HG03457 (cell line): ENCODE data around the gene PRR20G.
"Not testable (repeated sequence)": the region's sequence is repeated elsewhere in the genome, so short reads cannot be mapped to it uniquely, and the experiment has no call there.

Experiments used
- ATAC-seq: cut with Tn5 transposase; IDR thresholded peaks from one replicate; pipeline ENCODE4 v1.9.1; 2021; ENCODE audit warnings: moderate number of reproducible peaks; ENCODE audit not compliant: unreplicated experiment

PRR20G gene

DNA sequence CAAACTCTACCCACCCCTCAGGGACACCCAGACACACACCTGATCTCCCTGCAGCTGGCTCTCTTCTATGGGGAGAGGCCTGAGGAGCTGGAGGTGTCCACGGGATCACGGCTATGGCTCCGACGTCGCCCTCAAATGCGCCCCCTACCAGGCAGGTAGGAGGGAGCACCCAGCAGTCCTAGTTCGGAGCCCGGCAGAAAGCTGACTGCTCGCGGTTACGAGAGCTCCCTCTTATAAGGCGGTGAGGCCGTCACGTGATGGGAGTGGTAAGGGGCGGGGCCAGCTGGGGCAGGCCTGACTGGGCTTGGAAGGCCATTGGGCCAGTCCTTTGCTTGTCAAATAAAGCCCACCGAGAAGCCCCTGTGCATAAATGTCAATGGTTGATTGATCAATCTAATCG, at the start of gene PRR20G:
Gene PRR20G, minus strand, starts transcription at position 207 of the 400 bp plus-strand sequence. CDS start 681 bp downstream, outside the sequence.
- ATAC-seq, result no peak

DNA sequence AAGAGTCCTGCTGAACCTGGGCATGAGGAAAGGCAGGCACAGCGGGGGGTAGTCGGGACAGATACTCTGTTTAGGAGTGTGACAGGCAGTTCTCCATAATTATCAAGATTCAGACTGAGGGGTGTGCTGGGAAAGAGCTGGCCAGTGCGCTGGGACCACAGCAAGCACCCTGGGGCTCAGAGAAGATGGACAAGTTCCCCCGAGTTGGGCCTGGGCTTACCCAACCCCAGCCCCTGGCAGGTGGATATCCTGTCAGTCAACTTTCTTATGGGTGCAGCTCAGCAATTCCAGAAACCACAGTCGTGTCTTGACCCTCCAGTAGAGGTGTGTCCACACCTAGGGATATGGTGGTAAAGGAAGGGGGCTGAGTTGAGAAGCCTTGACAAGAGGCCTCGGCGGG, 49.2 kb upstream of the PRR20G start:
- ATAC-seq, result no peak

DNA sequence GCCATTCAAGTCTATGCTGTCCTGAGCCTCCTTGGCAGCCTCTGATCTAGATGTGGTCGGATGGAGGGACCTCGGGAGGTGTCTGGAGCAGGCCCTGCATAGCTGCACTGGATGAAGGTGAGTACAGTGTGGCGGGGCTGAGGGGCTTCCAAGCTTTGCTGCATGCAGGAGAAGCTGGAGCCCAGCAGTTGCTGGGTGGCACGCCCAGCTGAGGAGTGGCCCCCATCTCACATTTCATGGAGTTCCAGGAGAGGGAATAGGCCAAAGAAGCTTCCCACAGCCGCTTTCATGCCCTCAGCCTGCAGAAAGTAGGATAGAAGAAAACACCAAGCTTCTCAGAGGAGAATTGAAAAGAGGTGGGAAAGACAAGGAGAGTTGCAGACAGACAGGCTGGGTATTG, 48.3 kb upstream of the PRR20G start:
- no peak for ATAC-seq

DNA sequence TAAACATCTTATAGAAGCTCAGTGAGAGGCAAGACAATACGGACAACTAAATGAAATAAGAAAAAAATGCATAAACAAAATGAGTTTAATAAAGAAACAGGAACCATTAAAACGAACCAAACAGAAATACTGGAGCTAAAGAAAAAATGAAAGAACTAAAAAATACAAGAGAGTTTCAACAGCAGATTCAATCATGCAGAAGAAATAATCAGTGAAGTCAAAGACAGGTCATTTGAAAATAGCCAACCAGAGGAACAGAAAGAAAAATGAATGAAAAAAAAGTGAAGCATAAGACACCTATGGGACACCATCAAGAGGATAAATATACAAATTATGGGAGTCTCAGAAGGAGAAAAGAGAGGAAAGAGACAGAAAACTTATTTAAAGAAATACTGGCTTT, 42.5 kb upstream of the PRR20G start:
- no peak for ATAC-seq

DNA sequence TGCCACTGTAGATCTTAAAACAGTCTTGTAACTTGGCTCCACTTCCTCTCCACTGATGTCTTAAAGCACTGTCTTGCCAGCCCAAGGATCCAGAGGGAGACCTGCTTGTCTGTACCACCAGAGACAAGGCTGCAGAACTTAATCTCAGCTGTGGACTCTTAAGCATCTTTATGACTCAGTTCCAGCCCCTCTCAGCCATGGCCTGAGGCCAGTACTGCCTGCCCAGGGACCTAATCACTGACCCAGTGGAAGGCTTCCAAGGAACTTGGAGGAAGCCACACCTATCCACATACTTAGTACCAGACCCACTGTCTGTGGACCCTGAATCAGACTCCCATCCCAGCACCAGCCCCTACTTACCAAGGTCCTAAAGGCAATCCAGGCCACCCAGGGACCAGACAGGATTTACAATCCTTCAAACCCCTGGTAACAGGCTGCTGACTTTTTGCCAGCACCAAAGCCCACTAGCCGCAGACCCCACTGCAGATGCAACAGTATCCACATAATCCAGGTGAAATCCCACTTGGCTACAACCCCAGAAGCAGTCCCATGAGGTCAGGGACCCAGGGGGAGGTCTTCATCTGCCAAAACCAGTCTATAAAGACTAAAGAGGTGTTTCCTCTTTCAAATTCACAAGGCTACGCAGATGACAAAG, 41.9 kb upstream of the PRR20G start:
- ATAC-seq, result no peak

DNA sequence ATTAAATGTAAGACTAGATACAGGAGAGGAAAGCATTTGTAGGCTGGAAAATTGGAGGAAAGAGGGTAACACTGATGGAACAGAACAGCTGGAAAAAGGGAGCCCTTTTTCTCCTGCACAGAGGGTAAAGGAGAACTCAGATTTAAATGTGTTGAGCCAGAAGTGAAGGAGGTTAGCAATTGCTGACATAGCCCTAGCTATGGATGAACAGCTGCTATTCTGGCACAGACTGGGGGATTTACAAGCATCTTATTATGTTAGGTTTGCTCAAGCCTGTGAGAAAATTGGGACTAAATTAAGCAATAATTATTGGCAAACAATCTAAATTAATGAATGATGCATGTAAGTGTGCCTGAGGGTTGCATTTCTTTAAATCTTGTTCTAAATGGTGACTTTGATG, 40.6 kb upstream of the PRR20G start:
- no peak for ATAC-seq

DNA sequence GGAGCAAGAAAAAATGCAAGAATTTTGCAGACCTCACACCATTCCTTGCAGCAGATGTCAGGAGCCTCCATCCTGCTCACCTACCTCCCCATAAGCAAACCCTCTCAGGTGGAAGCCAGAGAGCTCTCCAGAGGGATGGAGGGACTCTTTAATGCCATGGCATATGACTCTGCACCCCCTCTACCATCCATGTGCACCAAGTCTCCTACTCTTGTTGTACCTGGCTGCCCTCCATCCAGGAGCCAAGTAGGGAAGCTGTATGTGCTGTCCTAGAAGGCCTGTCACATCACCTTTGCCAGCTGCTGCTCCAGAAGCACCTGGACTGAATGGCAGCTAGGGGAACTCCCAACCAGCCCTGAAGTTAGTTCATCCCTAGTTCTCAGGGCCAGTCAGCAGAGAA, 38.5 kb upstream of the PRR20G start:
- ATAC-seq, result no peak

DNA sequence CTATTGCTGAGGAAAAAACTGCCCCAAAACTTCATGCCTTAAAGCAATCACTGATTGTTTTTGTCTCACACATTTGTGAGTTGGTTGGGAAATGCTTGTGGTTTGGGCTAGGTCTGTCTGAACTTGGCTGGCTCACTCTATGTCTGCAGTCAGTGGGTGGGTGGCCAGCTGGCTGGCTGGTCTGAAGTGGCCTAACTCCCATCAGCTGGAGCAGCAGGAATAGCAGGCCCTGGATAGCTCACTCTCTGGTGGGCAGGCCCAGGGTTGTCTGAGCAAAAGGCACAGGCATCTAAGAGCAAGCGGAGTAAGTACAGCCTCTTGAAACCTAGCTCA, 37.7 kb upstream of the PRR20G start:
- no peak for ATAC-seq

DNA sequence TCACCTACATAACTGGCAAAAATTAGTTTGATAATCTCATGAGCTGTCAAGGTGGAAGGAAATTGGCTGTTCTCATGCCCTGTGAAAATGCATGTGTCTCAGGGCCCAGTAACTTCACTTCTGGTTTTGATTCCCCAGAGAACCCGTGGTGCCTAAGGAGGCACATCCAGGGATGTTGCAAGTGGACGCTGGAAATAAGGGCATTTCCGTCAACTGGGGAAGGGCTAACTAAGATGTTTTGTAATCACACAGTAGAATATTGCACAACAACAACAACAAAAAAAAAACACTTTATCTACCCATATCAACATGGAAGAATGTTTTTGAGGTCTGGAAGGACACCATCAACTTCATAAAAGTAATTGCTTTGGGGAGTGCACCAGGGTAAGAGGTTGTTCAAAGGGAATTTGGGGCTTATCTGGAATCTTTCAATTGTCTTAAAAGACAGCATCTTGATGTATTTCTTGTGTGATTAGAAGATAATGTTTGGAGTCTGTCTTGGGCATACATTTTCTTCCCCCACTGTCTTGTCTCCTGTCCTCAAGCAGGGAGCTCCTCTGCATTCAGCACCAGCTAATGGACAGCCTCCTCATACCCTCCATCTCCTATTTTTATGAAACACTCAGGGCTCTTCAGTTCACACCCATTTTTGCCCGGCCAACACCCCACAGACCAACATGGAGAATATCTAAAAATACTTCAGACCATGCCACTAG, 37.2 kb upstream of the PRR20G start:
- no peak for ATAC-seq

DNA sequence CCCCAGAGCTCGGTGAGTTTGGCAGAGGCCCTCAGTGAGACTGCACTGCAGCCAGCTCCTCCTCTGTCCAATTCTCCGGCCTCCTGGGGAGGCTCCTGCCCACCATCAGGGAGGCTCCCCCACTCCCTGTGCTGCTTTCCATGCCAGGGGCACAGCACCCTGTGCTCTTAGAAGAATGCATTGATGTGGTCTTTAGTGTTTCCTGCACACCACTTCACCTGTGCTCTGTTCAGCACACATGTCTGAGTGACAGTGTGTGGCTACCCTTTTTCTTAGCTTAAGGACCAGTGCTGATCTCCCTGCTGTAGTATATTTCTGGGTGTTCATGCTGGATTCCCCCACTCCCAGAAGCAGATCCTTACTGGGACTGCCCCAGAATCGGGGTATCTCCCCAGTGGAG, 36.2 kb upstream of the PRR20G start:
- ATAC-seq, result no peak

DNA sequence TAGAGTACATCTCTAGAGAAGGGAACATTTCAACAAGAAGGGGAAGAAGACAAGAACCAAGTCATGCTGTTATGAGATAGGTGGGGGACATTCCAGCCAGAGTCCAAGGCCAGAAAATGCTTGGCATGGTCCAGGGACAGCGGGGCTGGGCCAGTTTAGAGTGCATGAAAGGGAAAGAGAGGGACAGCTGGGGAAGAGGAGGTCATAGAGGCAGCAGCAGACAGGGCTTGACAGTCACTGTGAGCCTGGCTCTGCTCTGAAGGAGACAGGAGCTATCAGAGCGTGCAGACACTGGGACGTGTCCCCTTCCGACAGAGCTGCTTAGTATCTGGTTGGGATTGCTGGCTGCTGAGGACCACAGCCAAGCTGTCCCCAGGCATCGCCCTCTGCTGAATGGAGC, 35.7 kb upstream of the PRR20G start:
- ATAC-seq, result no peak

DNA sequence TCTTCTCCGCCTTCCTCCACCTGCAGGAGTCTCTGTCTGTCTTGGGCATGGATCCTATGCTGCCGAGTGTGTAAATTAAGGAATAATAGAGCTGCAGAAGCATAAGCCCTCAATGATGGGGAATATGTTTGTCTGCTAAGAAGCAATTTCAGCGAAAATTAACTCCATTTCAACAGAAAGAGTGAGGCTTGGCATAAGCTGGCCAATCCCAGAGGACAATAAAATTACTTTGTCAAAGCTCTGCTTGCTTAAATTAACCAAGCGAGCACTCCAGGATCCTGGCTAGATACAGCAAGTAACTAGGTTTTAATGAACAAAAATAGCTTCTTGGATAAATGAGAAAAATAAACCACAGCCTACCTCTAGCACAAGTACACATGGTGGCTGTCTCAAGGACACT, 33.5 kb upstream of the PRR20G start:
- no peak for ATAC-seq

DNA sequence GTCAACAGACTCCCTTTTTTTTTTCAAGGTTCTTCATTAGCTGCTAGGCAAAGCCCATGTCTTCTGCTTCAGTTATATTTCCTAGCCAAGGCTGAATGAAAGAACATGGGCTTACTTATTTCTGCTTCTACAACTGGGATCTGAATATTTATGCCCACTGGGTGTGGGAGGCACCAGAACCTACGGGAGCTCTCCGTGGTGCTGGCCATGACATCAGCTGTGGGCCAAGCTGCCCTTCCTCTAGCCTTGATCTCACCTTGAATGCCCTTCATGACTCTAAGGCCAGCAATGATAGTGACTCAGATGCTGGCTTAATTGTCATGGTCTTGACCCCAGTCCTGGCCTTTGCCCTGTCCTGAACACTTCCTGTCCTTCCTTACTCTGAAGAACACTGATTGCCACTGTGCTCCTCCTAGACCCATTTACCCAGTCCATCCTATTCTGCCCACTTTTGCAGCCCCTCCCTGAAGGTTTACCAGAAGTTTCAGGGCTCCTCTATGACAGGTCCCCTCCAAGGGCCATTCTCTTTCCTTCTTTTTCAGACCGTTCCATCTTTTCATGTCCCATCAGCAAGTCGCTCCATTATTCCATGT, 32.8 kb upstream of the PRR20G start:
- ATAC-seq, result no peak

DNA sequence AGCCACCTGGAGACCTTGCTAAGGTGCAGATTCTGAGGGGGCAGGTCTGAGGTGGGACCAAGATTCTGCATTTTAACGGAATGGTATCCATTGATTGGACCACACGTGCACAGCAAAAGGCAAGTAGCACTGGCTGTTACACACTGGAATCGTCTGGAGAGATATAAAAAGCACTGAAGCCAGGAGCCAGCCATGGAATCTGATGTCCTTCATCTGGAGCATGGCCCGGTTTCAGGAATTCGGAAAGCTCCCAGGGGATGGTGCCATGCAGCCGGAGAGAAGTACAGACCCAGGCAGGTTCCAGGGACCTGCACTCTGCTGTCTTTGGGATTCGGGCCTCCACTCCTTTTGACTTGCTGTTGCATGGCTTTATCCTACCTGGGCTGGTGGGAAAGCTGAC, 28.8 kb upstream of the PRR20G start:
- ATAC-seq, result no peak

DNA sequence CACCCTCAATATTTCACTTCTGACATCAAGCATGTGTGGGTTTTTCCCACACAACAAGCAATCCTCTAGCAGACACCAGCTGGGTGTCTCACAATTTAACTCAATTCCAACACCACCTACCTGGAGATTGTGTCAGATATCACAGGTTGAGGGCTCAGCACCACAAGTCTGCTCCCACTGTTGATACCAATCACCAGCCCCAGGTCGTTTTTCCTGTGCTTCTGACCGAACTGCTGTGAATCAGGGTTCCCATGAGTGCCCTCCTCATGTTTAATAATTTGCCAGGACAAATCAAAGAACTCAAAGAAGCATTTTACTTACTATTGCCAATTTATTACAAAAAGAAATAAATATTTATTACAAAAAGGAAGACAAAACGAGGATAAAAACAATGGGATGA, 25.0 kb upstream of the PRR20G start:
- no peak for ATAC-seq

DNA sequence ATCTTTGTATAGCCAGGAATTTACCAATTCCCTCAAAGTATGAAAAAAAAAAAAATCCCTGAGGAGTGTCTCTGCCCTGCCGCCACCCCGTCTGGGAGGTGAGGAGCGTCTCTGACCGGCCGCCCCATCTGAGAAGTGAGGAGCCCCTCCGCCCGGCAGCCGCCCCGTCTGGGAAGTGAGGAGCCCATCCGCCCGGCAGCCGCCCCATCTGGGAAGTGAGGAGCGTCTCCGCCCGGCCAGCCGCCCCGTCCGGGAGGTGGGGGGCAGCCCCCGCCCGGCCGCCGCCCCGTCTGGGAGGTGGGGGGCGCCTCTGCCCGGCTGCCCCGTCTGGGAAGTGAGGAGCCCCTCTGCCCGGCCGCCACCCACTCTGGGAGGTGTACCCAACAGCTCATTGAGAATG, 21.0 kb upstream of the PRR20G start:
- ATAC-seq, result not testable (repeated sequence)

DNA sequence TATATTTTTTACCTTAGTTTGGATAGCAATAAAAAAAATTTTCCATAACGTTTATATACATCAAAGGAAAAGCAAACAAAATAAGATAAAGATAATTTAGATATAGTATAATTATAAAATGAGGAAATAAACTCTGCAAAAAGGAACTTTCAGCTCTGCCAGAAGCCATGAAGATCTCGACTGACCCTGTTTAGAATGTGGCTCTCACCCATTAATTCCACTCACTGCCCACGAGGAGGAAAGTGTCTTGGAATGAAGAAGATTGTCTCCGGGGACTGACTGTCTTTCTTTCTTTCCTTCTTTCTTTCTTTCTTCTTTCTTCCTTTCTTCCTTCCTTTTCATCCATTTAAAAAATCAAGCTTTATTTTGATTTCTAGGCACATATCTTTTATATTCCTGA, 20.1 kb upstream of the PRR20G start:
- ATAC-seq, result no peak

DNA sequence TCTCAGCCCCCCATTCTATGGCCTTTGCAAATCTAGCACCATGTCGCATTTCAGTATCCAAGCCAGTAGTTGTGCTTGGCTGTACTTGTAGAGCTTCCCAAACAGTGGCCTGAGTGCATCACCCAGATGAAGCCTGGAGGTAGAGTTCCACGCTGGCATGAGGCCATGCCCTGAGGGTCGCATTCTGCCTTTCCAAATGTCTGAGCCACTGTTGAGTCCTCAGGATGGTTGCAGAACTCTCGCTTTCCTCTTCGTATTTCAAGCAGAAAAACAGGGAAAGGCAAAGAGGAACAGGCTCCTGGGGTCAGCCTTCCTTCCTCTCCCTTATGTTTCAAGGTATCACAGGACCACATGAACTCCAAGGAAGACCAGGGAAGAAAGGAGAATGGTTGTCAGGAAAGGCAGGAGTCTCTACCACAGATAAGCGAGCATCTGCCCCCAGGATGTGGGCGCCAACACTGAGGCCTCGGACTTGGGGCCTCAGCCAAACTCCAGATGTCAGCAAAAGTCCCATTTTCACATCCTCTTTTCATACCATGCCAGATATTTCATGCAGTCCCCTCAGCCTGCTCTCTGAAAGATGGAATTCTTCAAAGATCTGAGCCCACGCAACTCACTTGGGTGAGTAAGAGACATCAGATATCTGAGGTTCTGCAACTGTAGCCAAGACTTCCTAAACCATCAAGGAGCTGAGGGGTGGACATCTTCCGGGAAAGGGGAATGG, 19.4 kb upstream of the PRR20G start:
- no peak for ATAC-seq

DNA sequence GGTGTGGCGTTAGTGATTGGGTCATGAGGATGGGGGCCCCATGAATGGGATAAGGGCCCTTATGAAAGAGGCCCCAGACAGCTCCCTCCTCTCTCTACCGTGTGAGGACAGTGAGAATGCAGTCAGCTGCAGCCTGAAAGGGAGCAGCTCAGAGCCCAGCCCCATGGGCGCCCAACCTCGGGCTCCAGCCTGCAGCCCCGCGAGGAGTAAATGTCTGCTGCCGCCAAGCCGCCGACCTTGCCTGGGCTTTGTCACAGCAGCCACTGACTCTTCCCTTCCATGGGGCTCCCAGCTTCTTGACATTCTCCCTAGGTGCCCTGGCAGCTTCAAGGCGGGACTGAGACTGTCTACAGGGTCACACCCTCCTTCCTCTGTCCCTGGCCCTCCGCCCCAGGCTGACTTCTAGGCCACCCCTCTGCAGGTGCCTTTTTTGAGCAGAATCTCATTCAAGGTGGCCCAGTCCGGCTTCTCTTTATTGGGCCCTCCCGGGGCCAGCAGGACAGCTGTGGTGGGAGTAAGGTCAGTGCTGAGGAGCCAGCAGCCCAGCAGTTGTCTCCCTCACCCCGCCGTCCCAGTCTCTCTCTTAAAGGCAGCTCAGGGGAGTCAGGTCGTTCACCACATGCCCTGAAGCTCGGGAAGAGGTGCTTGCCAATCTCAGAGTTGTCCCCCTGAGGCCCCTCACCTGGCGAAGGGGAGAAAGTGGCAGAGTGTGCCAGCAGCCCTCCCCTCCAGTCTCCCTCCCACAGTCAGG, 18.7 kb upstream of the PRR20G start:
- no peak for ATAC-seq

DNA sequence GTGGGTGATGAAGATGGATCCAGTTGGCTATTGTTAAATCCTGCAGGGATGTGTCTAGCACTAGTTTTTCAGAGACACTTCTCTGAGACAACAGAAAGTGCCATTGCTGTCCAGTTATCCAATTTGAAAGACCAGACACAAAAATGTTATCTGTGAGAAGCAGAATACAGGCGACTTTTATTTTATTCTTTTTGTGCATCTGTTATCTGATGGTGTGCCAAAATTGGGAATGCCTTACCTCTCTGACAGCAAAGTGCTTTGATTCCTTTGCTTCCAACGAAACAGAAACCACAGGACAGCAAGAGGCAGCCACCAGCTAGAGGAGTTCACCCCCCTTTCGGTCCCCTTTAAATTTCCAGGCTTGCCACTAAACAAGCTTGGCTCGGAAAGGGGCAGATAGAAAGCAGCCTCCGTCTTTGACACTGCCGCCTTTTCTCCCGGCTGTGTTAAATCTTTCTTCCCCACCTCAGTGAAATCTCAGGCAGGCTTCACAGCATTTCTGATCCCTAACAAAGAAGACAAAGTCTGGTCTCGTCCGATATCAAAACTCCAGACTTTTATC, 17.7 kb upstream of the PRR20G start:
- no peak for ATAC-seq
